BE2C (cell line): ENCODE data around the gene DPEP2NB.
"Not testable (repeated sequence)": the region's sequence is repeated elsewhere in the genome, so short reads cannot be mapped to it uniquely, and the experiment has no call there.

ENCODE experiments used
- DNase-seq: peaks from one replicate; pipeline ENCODE4 v3.0.0-alpha.2; 2020
- H3K27me3 ChIP-seq: fragments of 250-450 bp; sonication (Bioruptor Pico); 2 replicates; pipeline ENCODE4 v1.5.1; 2020; ENCODE audit warnings: mild to moderate bottlenecking
- H3K36me3 ChIP-seq: fragments of 250-450 bp; sonication (Bioruptor Pico); 2 replicates; pipeline ENCODE4 v1.5.1; 2020; ENCODE audit warnings: mild to moderate bottlenecking
- H3K4me1 ChIP-seq: fragments of 250-450 bp; sonication (Bioruptor Pico); 2 replicates; pipeline ENCODE4 v1.5.1; 2020
- H3K4me3 ChIP-seq: 2 replicates; pipeline ENCODE4 v1.5.1; 2011; ENCODE audit warnings: low read depth, low read length
- H3K9me3 ChIP-seq: fragments of 250-450 bp; sonication (Bioruptor Pico); 2 replicates; pipeline ENCODE4 v1.5.1; 2020
- TF ChIP-seq, protein P1 (sequence below): IDR thresholded peaks from 2 replicates; pipeline ENCODE4 v1.5.1; 2012; ENCODE audit warnings: mild to moderate bottlenecking, low read depth, low read length

DPEP2NB gene

DNA sequence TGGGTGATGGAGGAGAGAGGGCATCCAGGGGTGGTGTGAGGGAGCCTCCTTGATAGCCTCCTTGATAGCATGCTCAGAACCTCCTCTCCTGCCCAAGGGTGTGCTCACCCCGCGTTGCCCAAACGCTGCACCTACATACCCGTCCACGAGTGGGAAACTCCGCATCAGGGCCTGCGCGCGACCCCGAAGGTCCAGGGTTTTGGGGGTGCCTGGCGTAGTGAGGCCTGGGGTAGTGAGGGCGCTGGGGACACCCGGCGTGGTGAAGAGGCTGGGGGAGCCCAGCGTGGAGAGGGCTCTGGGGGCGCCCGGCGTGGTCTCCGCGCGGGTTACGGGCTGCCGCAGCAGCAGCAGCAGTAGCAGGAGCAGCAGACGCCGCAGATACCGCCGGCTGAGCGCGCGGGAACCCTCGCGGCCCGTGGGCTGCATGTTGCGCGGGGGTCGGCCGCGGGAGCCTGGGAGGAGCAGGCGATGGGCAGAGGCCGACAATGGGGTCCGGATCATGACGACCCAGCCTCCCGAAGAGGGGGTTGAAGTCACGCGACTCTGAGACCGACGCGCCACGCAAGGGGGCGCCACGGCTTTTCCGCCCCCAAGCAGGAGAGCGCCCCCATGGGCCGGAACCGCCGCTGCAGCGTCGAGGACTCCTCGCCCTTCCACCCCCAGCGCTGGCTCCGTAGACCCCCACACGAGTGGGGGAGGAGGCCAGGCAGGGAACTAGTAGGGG is 35.6 kb downstream of the DPEP2NB start, which contains the start of gene DPEP3:
TSS of gene DPEP3 (minus strand) at position 545 of the 724 bp plus-strand sequence. CDS start at position 426, 119 bp downstream.
- no peaks in the 10 kb centered on the region for H3K9me3 ChIP-seq
- TF ChIP-seq, protein P1, sequence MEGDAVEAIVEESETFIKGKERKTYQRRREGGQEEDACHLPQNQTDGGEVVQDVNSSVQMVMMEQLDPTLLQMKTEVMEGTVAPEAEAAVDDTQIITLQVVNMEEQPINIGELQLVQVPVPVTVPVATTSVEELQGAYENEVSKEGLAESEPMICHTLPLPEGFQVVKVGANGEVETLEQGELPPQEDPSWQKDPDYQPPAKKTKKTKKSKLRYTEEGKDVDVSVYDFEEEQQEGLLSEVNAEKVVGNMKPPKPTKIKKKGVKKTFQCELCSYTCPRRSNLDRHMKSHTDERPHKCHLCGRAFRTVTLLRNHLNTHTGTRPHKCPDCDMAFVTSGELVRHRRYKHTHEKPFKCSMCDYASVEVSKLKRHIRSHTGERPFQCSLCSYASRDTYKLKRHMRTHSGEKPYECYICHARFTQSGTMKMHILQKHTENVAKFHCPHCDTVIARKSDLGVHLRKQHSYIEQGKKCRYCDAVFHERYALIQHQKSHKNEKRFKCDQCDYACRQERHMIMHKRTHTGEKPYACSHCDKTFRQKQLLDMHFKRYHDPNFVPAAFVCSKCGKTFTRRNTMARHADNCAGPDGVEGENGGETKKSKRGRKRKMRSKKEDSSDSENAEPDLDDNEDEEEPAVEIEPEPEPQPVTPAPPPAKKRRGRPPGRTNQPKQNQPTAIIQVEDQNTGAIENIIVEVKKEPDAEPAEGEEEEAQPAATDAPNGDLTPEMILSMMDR: no peak
- H3K4me3 ChIP-seq: no peak within 1 kb of the TSS
- no peak for DNase-seq
- no peaks in the 10 kb centered on the region for H3K27me3 ChIP-seq
- no peaks in the 10 kb centered on the region for H3K36me3 ChIP-seq
- no peaks in the 10 kb centered on the region for H3K4me1 ChIP-seq

DNA sequence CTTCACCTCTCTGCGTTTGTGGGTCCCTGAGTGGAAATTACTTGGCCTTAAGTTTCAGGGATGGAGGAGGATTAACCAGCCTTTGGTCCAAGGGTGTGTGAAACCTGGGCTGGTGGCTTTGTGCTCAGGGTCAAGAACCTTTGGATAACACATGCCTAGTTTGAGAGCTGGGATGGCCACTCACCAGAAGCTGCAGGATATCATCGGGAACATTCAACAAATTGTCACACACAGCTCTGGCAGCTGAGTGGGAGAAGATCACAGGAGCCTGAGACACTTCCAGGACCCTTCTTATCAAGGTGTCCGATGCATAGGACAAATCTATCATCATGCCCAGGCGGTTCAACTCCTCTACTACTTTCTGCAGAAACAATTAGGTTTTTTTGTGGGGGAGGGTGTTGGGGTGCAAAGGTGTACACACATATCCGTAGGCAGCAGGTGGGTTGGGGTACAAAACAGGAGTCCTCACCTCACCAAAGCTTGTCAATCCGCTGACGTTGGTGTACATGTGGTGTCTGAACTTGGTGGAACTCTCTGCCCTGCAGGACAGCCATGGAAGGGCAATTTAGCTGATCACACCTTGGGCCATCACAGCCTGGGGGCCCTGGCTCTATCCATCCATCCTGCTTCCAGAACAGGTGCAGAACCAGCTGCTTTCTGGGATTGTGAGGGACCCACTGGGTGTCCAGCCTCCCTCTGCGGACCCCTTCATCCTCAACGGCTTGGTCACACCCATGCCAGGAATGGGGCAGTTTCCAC is 38.1 kb downstream of the DPEP2NB start:
- no peak for DNase-seq
- H3K9me3 ChIP-seq: no peaks in the 10 kb centered on the region
- no peaks in the 10 kb centered on the region for H3K4me1 ChIP-seq
- H3K36me3 ChIP-seq: no peaks in the 10 kb centered on the region
- no peaks in the 10 kb centered on the region for H3K27me3 ChIP-seq
- TF ChIP-seq, protein P1: no peak
- no peak overlapping the region for H3K4me3 ChIP-seq

DNA sequence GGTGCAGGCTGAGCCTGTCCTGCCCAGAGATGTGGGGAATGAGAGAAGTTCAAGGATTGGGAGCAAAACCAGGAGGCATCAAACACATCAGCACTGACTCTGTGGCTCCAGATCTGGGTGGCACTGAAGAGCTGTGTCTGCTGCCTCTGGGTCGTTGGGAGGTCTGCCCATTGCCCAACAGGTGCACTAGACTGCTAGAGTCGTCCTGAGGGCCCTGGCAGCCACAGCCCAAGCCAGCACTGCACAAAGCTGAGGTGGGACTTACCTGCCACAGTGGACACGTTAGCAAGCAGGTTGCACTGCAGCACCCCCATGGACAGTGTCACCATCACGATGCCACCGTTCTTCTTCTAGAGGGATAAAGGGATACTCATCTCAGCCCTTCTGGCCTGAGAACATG is 38.7 kb downstream of the DPEP2NB start:
- no peak overlapping the region for H3K4me3 ChIP-seq
- TF ChIP-seq, protein P1: no peak
- H3K9me3 ChIP-seq: no peaks in the 10 kb centered on the region
- no peaks in the 10 kb centered on the region for H3K27me3 ChIP-seq
- H3K4me1 ChIP-seq: no peaks in the 10 kb centered on the region
- no peaks in the 10 kb centered on the region for H3K36me3 ChIP-seq
- no peak for DNase-seq

DNA sequence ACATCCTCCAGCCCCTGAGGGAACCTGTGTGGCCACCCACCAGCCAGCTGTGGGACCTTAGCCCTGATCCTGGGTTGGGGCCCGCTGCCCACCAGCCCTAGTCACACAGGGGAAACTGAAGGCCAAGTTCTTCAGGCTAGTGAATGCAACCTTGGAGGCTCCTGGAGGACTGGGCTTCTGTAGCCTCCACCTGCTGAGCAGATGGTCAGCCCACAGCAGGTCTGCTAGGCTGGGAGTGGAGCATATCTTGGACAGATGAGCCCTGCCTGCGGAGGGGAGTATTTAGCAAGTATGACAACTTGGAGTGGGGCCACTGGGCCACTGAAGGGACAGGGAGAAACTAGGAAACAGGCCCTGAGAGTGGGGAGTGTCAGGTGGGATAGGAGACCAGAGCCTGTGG is 39.5 kb downstream of the DPEP2NB start:
- H3K27me3 ChIP-seq: no peaks in the 10 kb centered on the region
- no peaks in the 10 kb centered on the region for H3K9me3 ChIP-seq
- H3K4me3 ChIP-seq: no peak overlapping the region
- no peaks in the 10 kb centered on the region for H3K4me1 ChIP-seq
- H3K36me3 ChIP-seq: no peaks in the 10 kb centered on the region
- DNase-seq: no peak
- TF ChIP-seq, protein P1: no peak

DNA sequence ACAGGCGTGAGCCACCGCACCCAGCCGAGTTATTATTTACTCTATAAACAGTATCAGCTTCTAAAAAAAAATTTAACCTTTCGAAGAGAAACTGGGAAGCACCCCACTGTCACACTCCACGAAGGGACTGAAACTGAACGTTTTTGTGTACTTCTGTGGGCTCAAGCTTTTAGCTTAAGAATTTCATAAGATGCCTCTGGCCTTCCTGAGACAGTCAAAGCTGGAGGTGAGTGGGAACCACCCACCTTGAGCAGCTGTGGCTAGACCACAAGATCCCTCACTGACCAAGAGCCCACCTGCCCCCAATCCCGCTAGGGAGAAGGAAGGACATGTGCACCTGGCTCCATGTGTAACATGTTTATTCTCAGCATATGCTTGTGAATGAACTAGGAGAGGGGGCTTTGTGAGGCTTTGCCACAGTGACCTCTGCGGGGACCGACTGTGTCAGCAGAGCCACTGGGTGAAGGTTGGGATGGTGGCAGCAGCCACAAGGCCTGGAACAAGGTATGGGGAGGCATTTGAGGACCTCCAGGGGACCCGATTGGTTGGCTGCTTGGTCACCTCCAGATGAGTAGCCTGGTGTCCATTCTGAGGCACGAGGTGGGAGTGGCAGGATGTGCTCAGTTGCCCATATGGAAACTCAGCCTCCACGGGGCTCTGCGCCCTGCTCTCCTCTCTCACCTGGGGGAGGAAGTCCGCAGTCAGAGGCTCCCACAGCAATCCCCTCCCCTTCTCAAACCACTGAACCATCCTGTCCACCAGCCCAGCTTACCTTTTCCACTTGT is 40.2 kb downstream of the DPEP2NB start:
- TF ChIP-seq, protein P1: no peak
- Histone ChIP-seq H3K27me3 (no peaks in the 10 kb centered on the region), H3K4me3 (no peak overlapping the region), H3K4me1 (no peaks in the 10 kb centered on the region), H3K36me3 (no peaks in the 10 kb centered on the region), H3K9me3 (no peaks in the 10 kb centered on the region)
- no peak for DNase-seq

DNA sequence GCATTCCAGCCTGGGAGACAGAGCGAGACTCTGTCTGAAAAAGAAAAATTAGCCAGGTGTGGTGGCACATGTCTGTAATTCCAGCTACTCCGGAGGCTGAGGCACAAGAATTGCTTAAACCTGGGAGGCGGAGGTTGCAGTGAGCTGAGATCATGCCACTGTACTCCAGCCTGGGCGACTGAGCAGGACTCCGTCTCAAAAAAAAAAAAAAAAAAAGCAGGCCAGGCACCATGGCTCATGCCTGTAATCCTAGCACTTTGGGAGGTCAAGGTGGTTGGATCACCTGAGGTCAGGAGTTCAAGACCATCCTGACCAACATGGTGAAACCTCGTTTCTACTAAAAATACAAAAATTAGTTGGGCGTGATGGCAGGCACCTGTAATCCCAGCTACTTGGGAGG is 43.4 kb downstream of the DPEP2NB start:
- not testable (repeated sequence) for H3K36me3 ChIP-seq, DNase-seq, H3K4me1 ChIP-seq, H3K4me3 ChIP-seq, H3K9me3 ChIP-seq, H3K27me3 ChIP-seq
